NT2/D1 (cell line): ENCODE measurements around the gene PLCXD3.

Experiments used
- SUZ12 ChIP-seq: IDR thresholded peaks from 2 replicates; pipeline ENCODE4 v1.6.1; 2011; ENCODE audit not compliant: insufficient read length, insufficient read depth; ENCODE audit errors: extremely low read depth
- YY1 ChIP-seq: IDR thresholded peaks from 2 replicates; pipeline ENCODE4 v1.6.1; 2011; ENCODE audit not compliant: insufficient read length, insufficient read depth
- ZNF274 ChIP-seq: IDR thresholded peaks from 2 replicates; pipeline ENCODE4 v1.6.1; 2011; ENCODE audit warnings: mild to moderate bottlenecking, low read depth, low read length

DNA sequence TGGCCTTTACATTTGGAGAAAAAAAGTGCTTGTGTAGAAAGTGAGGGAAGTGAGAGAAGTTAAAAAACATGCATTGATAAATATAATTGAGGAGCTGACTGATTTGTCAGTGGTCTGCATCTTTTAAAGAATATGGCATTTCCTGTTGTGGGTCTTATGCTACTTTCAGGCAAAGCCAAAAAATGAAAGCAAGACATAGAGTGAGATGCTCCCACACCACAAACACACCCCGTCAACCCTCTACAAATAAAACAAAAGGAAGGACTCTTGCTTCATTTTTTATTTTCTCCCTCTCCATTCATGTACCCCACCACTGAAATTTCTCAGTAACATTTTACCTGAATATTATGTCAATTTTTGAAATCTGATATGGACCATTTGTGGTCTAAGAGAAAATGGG lies 22.1 kb upstream of the PLCXD3 start:
- TF ChIP-seq YY1 (no peak), SUZ12 (no peak), ZNF274 (no peak)
